GM12891 (cell line): ENCODE data around the gene CCDC171.

ENCODE experiments used
- DNase-seq: peaks from one replicate; pipeline ENCODE4 v3.0.0; 2011; ENCODE audit warnings: low spot score; ENCODE audit not compliant: insufficient read length
- FAIRE-seq: peaks from 2 replicates; lab custom pipeline; 2011; peaks lifted over from hg19 to GRCh38; lab: Jason Lieb, UNC
- PAX5 ChIP-seq: IDR thresholded peaks from 2 replicates; pipeline ENCODE4 v1.6.1; 2011; ENCODE audit warnings: low read length, moderate library complexity, mild to moderate bottlenecking; ENCODE audit not compliant: insufficient read depth, severe bottlenecking
- POLR2A ChIP-seq: IDR thresholded peaks from 2 replicates; pipeline ENCODE4 v1.6.1; 2011; ENCODE audit warnings: low read depth, low read length, control low read depth
- POLR2AphosphoS5 ChIP-seq: IDR thresholded peaks from 2 replicates; pipeline ENCODE4 v1.6.1; 2011; ENCODE audit warnings: low read depth, low read length, control low read depth
- POU2F2 ChIP-seq: IDR thresholded peaks from 2 replicates; pipeline ENCODE4 v1.6.1; 2011; ENCODE audit warnings: low read depth, mild to moderate bottlenecking, control low read depth, low read length, moderate library complexity
- SPI1 ChIP-seq: IDR thresholded peaks from 2 replicates; pipeline ENCODE4 v1.6.1; 2011; ENCODE audit warnings: low read depth, low read length, control low read depth
- TAF1 ChIP-seq: IDR thresholded peaks from 2 replicates; pipeline ENCODE4 v1.6.1; 2011; ENCODE audit warnings: low read depth, low read length, control low read depth

Gene CCDC171

GRCh38 chr9:15736569-15736968 lies 183.7 kb downstream of the CCDC171 start:
- no peak for TF ChIP-seq POU2F2
- no peak for TF ChIP-seq POLR2A
- TF ChIP-seq TAF1: no peak
- TF ChIP-seq PAX5: no peak
- TF ChIP-seq SPI1: no peak
- no peak for TF ChIP-seq POLR2AphosphoS5
- FAIRE-seq (no peak), DNase-seq (no peak)

- FAIRE-seq (no peak), DNase-seq (no peak)
- TF ChIP-seq POLR2A: no peak
Measured at GRCh38 chr9:15738011-15738410, 185.2 kb downstream of the CCDC171 start.

- TF ChIP-seq POLR2A (no peak), POLR2AphosphoS5 (no peak), POU2F2 (no peak), TAF1 (no peak), SPI1 (no peak), PAX5 (no peak)
- FAIRE-seq (no peak), DNase-seq (no peak)
Measured at GRCh38 chr9:15741015-15741414, 188.2 kb downstream of the CCDC171 start.

GRCh38 chr9:15743512-15743911 lies 190.7 kb downstream of the CCDC171 start:
- DNase-seq: no peak
- FAIRE-seq: no peak
- TF ChIP-seq POLR2AphosphoS5 (no peak), TAF1 (no peak), PAX5 (no peak), POLR2A (no peak), SPI1 (no peak), POU2F2 (no peak)

GRCh38 chr9:15744196-15744595 lies 191.4 kb downstream of the CCDC171 start:
- DNase-seq (no peak), FAIRE-seq (no peak)
- no peak for TF ChIP-seq PAX5
- no peak for TF ChIP-seq SPI1
- no peak for TF ChIP-seq TAF1
- TF ChIP-seq POU2F2: no peak
- no peak for TF ChIP-seq POLR2AphosphoS5
- no peak for TF ChIP-seq POLR2A

GRCh38 chr9:15746905-15747304 lies 194.1 kb downstream of the CCDC171 start:
- FAIRE-seq (no peak), DNase-seq (no peak)
- no peak for TF ChIP-seq POLR2A
- TF ChIP-seq TAF1: no peak
- no peak for TF ChIP-seq POU2F2
- no peak for TF ChIP-seq POLR2AphosphoS5
- TF ChIP-seq SPI1: no peak
- no peak for TF ChIP-seq PAX5

GRCh38 chr9:15755660-15756059 lies 202.8 kb downstream of the CCDC171 start:
- no peak for TF ChIP-seq PAX5
- TF ChIP-seq TAF1: no peak
- TF ChIP-seq POLR2AphosphoS5: no peak
- TF ChIP-seq POU2F2: no peak
- TF ChIP-seq POLR2A: no peak
- TF ChIP-seq SPI1: no peak
- FAIRE-seq (no peak), DNase-seq (no peak)

- DNase-seq (no peak), FAIRE-seq (no peak)
- TF ChIP-seq POLR2A (no peak), POU2F2 (no peak), PAX5 (no peak), SPI1 (no peak), POLR2AphosphoS5 (no peak), TAF1 (no peak)
Measured at GRCh38 chr9:15761551-15761950, 208.7 kb downstream of the CCDC171 start.

- TF ChIP-seq PAX5: no peak
- no peak for TF ChIP-seq POLR2A
- no peak for TF ChIP-seq POLR2AphosphoS5
- no peak for TF ChIP-seq POU2F2
- TF ChIP-seq TAF1: no peak
- TF ChIP-seq SPI1: no peak
- DNase-seq (no peak), FAIRE-seq (no peak)
Measured at GRCh38 chr9:15763371-15763770, 210.5 kb downstream of the CCDC171 start.

- no peak for FAIRE-seq
- TF ChIP-seq TAF1 (no peak), POU2F2 (no peak), PAX5 (no peak), SPI1 (no peak), POLR2A (no peak), POLR2AphosphoS5 (no peak)
- DNase-seq: no peak
Measured at GRCh38 chr9:15764131-15764530, 211.3 kb downstream of the CCDC171 start.
